Chondrocyte (in vitro differentiated cells): ENCODE results near the gene MFF. TPM values are rescaled to one million over a fixed set of nuclear protein-coding genes. Genes with fewer than 3 reads are reported as not detected.

ENCODE experiments used
- DNase-seq: peaks from one replicate; pipeline ENCODE4 v3.0.0; 2021; ENCODE audit warnings: mixed read lengths, low spot score
- H3K27ac Mint-ChIP-seq: one replicate; pipeline ENCODE4 v1.8.0; 2021; ENCODE audit warnings: mild to moderate bottlenecking, moderate library complexity, mixed read lengths; ENCODE audit not compliant: unreplicated experiment
- H3K27me3 Mint-ChIP-seq: 2 replicates; pipeline ENCODE4 v1.8.0; 2021; ENCODE audit warnings: low read depth, mixed read lengths
- H3K36me3 Mint-ChIP-seq: 2 replicates; pipeline ENCODE4 v1.8.0; 2021; ENCODE audit warnings: low read depth, mixed read lengths
- H3K4me1 Mint-ChIP-seq: 2 replicates; pipeline ENCODE4 v1.8.0; 2021; ENCODE audit warnings: low read depth, mild to moderate bottlenecking, mixed read lengths
- H3K4me3 Mint-ChIP-seq: one replicate; pipeline ENCODE4 v1.8.0; 2021; ENCODE audit warnings: mild to moderate bottlenecking, moderate library complexity, mixed read lengths; ENCODE audit not compliant: unreplicated experiment
- H3K9me3 Mint-ChIP-seq: 2 replicates; pipeline ENCODE4 v1.8.0; 2021; ENCODE audit warnings: low read depth, mixed read lengths
- total RNA-seq: library from RNA; stranded (reverse); gene quantifications from 3 replicates; pipeline ENCODE4 v1.2.1, GENCODE V29; 2021
- TF ChIP-seq, protein P1 (sequence below): fragments of 200-600 bp; sonication (generic); IDR thresholded peaks from 2 replicates; pipeline ENCODE4 v1.5.0; 2021; ENCODE audit warnings: antibody characterized with exemption, mild to moderate bottlenecking, moderate library complexity

Gene MFF
- total RNA-seq, 1 donor from 2014 or later = 66.8 TPM

DNA sequence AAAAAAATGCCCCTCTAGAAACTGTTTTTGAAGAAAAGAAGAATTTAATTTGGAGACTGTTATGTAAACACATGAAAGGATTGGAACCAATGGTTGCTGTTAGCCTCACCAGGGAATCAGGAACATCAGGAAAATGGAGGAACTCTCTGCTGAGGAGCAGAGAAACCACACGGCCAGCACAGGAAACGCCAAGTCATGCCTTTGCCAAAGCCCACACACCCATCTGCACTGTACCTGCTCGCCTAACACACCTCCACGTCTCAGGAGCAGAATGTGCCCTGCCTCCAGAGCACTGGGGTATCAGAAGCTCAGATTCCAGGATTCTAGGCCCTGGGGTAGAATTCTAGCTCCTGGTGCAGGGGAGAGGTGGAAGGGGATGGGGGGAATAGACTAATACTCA lies 72.5 kb downstream of the MFF start:
- Mint-ChIP-seq H3K9me3 (no peaks in the 10 kb centered on the region), H3K27me3 (peaks cover 6% of the 10 kb centered on the region), H3K4me1 (no peaks in the 10 kb centered on the region), H3K4me3 (no peak overlapping the region), H3K36me3 (no peaks in the 10 kb centered on the region), H3K27ac (no peak overlapping the region)
- no peak for DNase-seq
- TF ChIP-seq, protein P1, sequence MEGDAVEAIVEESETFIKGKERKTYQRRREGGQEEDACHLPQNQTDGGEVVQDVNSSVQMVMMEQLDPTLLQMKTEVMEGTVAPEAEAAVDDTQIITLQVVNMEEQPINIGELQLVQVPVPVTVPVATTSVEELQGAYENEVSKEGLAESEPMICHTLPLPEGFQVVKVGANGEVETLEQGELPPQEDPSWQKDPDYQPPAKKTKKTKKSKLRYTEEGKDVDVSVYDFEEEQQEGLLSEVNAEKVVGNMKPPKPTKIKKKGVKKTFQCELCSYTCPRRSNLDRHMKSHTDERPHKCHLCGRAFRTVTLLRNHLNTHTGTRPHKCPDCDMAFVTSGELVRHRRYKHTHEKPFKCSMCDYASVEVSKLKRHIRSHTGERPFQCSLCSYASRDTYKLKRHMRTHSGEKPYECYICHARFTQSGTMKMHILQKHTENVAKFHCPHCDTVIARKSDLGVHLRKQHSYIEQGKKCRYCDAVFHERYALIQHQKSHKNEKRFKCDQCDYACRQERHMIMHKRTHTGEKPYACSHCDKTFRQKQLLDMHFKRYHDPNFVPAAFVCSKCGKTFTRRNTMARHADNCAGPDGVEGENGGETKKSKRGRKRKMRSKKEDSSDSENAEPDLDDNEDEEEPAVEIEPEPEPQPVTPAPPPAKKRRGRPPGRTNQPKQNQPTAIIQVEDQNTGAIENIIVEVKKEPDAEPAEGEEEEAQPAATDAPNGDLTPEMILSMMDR = no peak

DNA sequence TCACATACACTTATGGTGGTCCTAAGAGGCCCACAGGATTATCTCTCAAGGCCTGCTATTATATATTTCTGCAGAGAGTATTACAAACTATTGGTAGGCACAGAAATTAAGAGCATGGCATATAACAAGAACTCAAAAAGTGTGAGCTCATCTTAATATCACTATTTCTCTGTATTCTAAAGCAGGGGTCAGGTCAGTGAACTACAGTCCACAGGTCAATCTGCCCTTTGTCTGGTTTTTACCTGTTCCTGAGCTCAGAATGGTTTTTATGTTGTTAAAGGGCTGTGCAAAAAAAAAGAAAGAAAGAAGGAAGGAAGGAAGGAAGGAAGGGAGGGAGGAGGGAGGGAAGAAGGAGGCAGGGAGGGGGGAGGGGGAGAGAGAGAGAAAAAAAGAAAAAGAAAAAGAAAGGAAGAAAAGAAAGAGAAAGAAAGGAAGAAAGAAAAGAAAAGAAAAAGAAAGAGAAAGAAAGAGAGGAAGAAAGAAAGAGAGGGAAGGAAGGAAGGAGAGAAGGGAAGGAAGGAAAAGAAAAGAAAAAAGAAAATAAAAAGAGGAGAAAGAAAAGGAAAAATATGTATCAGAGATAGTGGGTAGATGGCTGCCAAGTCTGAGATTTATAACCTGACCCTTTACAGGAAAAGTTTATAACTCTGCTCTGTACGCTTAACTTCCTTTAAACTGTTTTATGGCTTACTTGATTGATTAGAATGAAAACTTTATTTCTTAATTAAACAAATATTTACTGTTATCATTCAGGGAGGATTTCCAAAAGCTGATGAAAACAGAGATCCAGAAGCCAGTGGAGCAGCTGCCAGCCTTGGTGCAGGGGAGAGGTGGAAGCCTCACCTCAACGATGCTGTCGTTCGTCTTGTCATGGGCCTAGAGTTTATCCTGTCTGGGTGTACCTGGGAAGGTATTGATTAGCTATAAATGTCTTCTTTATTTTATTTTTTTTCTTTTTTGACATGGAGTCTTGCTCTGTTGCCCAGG lies 73.9 kb downstream of the MFF start:
- DNase-seq = no peak
- TF ChIP-seq, protein P1 = no peak
- Mint-ChIP-seq H3K27me3 (peaks cover 6% of the 10 kb centered on the region), H3K9me3 (no peaks in the 10 kb centered on the region), H3K36me3 (no peaks in the 10 kb centered on the region), H3K4me1 (no peaks in the 10 kb centered on the region), H3K4me3 (no peak overlapping the region), H3K27ac (no peak overlapping the region)

DNA sequence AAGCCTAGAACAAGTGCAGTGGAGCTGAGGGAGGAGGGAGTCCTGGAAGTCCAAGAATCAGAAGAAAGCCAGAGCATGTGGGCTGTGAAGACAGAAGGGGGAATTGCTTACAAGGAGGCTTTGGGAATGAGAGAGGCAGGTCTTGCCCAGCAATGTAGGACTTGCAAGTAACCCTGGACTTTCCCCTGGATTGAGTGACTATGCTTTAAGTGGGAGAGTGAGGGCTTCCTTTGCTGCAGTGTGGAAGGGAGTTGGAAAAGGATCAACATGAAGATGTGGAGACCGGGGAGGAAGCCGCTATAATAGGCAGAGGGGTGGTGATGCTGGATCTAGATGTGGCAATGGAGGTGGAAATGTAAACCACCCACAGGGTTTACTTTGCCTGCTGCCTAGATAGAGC lies 76.5 kb downstream of the MFF start:
- H3K27me3 Mint-ChIP-seq = peaks cover 6% of the 10 kb centered on the region
- no peak overlapping the region for H3K27ac Mint-ChIP-seq
- H3K9me3 Mint-ChIP-seq = no peaks in the 10 kb centered on the region
- TF ChIP-seq, protein P1 = no peak
- H3K4me3 Mint-ChIP-seq = no peak overlapping the region
- H3K4me1 Mint-ChIP-seq = peaks cover 7% of the 10 kb centered on the region
- no peaks in the 10 kb centered on the region for H3K36me3 Mint-ChIP-seq
- DNase-seq = no peak

DNA sequence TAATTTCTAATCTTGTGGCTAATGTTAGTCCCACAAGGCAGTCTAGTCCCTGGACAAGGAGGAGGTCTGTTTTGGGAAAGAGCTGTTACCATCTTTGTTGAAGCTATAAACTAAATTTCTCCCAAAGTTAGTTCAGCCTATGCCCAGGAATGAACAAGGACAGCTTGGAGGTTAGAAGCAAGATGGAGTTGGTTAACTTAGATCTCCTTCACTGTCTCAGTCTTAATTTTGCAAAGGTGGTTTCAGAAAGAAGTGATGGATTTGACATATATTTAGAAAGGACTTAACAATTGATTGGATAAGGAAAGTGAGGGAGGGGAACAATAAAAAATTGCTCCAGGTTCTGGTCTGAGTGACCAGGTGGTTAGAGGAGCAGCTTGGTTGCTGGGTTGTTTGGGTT lies 77.3 kb downstream of the MFF start:
- Mint-ChIP-seq H3K9me3 (no peaks in the 10 kb centered on the region), H3K4me3 (no peak overlapping the region), H3K36me3 (no peaks in the 10 kb centered on the region), H3K4me1 (peaks cover 13% of the 10 kb centered on the region), H3K27ac (no peak overlapping the region), H3K27me3 (peaks cover 6% of the 10 kb centered on the region)
- TF ChIP-seq, protein P1 = no peak
- DNase-seq = no peak

DNA sequence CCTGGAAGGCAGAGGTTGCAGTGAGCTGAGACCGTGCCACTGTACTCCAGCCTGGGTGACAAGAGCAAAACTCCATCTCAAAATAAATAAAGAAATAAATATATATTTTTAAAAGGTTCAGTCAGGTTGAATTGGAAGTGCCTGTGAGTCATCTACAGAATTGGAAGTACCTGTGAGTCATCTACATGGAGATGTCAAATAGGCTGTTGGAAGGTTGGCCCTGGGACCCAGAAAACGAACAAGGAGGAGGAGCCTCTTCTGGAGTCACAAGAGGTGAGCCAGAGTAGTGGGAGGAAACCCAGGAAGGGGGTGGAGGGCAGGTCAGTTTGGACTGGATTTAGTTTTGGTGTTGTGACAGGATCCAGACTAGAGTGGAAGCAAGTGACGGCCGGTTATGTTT lies 77.9 kb downstream of the MFF start:
- Mint-ChIP-seq H3K27ac (no peak overlapping the region), H3K4me3 (no peak overlapping the region), H3K36me3 (no peaks in the 10 kb centered on the region), H3K4me1 (peaks cover 15% of the 10 kb centered on the region), H3K27me3 (peaks cover 6% of the 10 kb centered on the region), H3K9me3 (no peaks in the 10 kb centered on the region)
- DNase-seq = no peak
- TF ChIP-seq, protein P1 = no peak
